ENCODE results near the gene DLX3.

Gene DLX3

DNA sequence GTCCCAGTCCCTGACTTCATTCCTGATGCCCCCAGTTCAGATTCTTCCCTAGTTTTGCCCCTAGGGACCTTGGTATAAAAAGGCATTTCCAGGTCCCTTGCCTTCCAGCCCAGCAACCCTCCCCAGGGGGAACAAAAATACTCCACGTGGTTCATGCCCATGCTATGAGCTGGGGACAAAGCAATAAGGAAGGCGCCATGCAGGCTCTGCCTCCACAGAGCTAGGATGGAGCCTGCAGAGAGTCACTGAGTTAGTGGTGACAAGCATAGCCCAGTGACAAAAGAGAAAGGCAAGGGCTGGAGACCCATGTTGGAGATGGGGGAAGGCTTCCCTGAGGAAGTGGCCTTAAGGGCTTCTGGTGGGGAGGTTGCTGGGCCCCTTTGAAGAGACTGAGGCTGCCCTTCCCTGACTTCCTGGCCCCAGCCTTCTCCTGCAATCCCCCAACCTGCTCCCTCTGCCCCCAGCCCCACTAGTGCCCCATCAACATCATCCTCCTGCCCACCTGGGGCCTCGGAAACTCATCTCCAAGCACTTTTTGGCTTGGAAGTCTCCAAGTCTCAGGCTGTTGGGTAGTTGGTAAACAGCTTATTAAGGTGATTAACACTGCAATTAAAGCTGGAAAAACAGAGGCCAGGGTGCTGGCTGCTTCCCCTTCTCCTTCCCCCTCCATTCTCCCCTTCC lies 9.6 kb downstream of the DLX3 start:
- H3K4me3 ChIP-seq (ENCODE audit: insufficient read depth, low read depth, low read length, poor library complexity, severe bottlenecking), result no peak overlapping the region
- no peaks in the 10 kb centered on the region for H3K36me3 ChIP-seq (ENCODE audit: control insufficient read depth, insufficient read depth, low read length)
- H3K4me1 ChIP-seq (ENCODE audit: control insufficient read depth, insufficient read depth, low read length, poor library complexity, severe bottlenecking), result no peaks in the 10 kb centered on the region
- DNase-seq, result no peak
- H3K27me3 ChIP-seq (replicated peaks; ENCODE audit: control insufficient read depth, insufficient read depth, low read length, poor library complexity, severe bottlenecking), result peaks cover 16% of the 10 kb centered on the region
- H3K27ac ChIP-seq (ENCODE audit: insufficient read depth, low read length, poor library complexity, severe bottlenecking), result no peak overlapping the region
- H3K9me3 ChIP-seq (ENCODE audit: control insufficient read depth, low read length), result no peaks in the 10 kb centered on the region

DNA sequence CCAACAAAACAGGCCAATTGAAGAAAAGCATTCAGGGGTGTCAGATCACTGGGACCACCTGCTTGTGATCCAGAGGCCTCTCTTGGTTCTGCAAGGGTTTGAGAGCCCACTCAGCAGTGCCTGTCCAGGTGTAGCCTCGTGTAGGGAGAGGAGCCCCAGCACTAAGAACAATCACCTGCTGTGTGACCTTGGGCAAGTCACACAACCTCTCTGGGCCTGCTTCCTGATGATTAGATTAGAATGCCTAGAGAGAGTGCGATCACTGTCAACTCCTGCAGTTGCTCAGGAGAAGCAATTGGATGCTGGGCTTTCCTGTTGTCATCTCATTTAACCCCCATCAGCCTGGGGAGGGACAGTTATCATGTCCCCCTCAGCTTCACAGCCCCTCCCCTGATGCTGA lies 10.2 kb downstream of the DLX3 start:
- H3K27me3 ChIP-seq (replicated peaks; ENCODE audit: control insufficient read depth, insufficient read depth, low read length, poor library complexity, severe bottlenecking), result peaks cover 16% of the 10 kb centered on the region
- no peak overlapping the region for H3K27ac ChIP-seq (ENCODE audit: insufficient read depth, low read length, poor library complexity, severe bottlenecking)
- no peak for DNase-seq
- H3K4me1 ChIP-seq (ENCODE audit: control insufficient read depth, insufficient read depth, low read length, poor library complexity, severe bottlenecking), result no peaks in the 10 kb centered on the region
- H3K4me3 ChIP-seq (ENCODE audit: insufficient read depth, low read depth, low read length, poor library complexity, severe bottlenecking), result no peak overlapping the region
- H3K9me3 ChIP-seq (ENCODE audit: control insufficient read depth, low read length), result no peaks in the 10 kb centered on the region
- no peaks in the 10 kb centered on the region for H3K36me3 ChIP-seq (ENCODE audit: control insufficient read depth, insufficient read depth, low read length)

DNA sequence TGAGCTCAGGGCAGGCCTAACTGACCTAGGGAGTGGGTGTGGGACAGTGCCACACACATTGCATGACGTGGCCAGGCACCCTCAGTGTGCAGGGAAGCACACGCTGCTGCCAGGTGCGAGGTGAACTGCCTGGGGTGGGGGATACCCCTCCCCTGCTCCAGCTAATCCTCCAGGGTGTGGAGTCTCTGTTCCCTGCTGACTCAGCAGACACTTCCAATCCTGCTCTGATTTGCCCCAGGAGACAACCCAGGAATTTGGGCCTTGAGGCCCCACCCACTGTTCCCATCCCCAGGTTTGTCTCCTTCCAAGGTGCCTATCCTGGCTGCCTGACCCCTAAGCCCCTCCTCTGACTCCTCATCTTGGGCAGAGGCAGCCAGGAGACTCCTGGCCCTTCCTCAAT lies 10.7 kb downstream of the DLX3 start:
- H3K4me3 ChIP-seq (ENCODE audit: insufficient read depth, low read depth, low read length, poor library complexity, severe bottlenecking), result no peak overlapping the region
- no peaks in the 10 kb centered on the region for H3K9me3 ChIP-seq (ENCODE audit: control insufficient read depth, low read length)
- H3K27me3 ChIP-seq (replicated peaks; ENCODE audit: control insufficient read depth, insufficient read depth, low read length, poor library complexity, severe bottlenecking), result peaks cover 16% of the 10 kb centered on the region
- no peaks in the 10 kb centered on the region for H3K36me3 ChIP-seq (ENCODE audit: control insufficient read depth, insufficient read depth, low read length)
- no peak for DNase-seq
- no peak overlapping the region for H3K27ac ChIP-seq (ENCODE audit: insufficient read depth, low read length, poor library complexity, severe bottlenecking)
- no peaks in the 10 kb centered on the region for H3K4me1 ChIP-seq (ENCODE audit: control insufficient read depth, insufficient read depth, low read length, poor library complexity, severe bottlenecking)

DNA sequence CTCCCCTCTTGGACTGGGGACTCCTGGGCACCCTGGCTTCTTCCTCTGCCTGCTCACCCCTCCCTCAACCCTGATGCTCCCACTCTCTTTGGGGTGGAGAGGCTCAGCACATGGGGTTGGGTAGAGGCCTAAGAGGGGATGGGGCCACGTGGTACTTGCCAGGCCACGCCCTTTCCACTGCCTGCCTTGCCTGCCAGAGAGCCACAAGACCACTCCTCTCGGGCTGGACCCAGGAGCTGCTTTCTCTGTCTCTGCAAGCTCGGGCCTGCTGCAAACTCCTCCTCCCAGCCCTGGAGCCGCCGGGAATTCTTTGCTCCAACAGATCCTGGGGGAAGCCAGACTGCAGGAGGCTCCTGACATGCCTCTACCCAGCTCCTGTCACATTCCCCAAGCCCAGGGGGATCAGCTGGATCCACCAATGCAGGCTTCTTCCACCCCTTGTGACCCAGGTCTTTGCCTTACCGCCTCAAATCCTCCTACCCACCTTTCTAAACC lies 14.3 kb downstream of the DLX3 start:
- Histone ChIP-seq H3K4me1 (ENCODE audit: control insufficient read depth, insufficient read depth, low read length, poor library complexity, severe bottlenecking) (no peaks in the 10 kb centered on the region), H3K27me3 (replicated peaks; ENCODE audit: control insufficient read depth, insufficient read depth, low read length, poor library complexity, severe bottlenecking) (no peaks in the 10 kb centered on the region), H3K4me3 (ENCODE audit: insufficient read depth, low read depth, low read length, poor library complexity, severe bottlenecking) (no peak overlapping the region), H3K36me3 (ENCODE audit: control insufficient read depth, insufficient read depth, low read length) (no peaks in the 10 kb centered on the region), H3K9me3 (ENCODE audit: control insufficient read depth, low read length) (no peaks in the 10 kb centered on the region), H3K27ac (ENCODE audit: insufficient read depth, low read length, poor library complexity, severe bottlenecking) (no peak overlapping the region)
- no peak for DNase-seq

DNA sequence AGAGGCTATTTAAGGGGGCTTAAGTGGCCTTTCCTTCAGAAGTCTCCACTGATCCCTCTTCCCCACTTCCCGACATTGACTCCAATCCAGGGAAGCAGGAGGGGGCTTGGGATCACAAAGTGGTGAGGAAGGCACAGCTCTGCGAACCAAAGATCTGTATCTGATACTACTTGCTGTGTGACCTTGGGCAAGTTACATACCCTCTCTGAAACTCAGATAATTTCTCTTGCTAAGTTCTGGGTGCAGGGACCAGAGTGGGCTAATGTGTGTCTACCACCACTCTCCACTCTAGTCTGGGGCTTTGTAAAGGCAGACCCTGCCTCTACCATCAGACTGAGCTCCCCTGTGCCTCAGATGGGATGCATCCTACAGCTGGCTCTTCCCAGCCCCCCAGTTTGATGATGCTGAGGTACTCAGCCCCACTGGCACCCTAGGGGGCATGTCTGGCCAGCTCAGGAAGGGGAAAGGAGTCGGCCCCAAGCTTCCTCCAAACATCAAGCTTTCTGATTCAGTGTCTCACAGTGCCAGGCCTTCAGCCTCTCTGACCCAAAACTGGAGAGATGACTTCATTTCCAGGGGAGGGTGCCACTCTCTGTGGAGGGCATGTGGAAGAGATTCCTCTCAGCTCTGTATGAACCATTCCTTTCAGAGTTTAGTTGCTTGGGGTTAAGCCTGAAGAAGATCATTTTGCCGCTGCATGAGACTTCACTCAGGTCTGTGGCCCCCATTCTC lies 15.1 kb downstream of the DLX3 start:
- H3K4me3 ChIP-seq (ENCODE audit: insufficient read depth, low read depth, low read length, poor library complexity, severe bottlenecking), result no peak overlapping the region
- H3K27me3 ChIP-seq (replicated peaks; ENCODE audit: control insufficient read depth, insufficient read depth, low read length, poor library complexity, severe bottlenecking), result peaks cover 6% of the 10 kb centered on the region
- DNase-seq, result no peak
- no peaks in the 10 kb centered on the region for H3K36me3 ChIP-seq (ENCODE audit: control insufficient read depth, insufficient read depth, low read length)
- H3K4me1 ChIP-seq (ENCODE audit: control insufficient read depth, insufficient read depth, low read length, poor library complexity, severe bottlenecking), result no peaks in the 10 kb centered on the region
- H3K9me3 ChIP-seq (ENCODE audit: control insufficient read depth, low read length), result no peaks in the 10 kb centered on the region
- no peak overlapping the region for H3K27ac ChIP-seq (ENCODE audit: insufficient read depth, low read length, poor library complexity, severe bottlenecking)

DNA sequence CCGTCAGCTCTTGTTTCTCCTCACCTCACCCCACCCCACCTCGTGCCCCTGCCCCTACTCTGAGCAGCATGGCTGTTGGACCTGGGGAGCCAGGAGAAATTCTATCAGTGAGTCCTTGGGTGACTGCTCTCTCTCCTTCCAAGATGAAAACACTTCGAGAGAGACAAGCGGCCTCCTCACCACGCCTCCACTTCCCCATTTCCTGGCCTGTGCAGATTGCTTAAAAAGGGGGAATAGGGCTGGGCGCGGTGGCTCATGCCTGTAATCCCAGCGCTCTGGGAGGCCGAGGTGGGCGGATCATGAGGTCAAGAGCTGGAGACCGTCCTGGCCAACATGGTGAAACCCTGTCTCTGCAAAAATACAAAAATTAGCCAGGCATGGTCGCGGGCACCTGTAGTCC lies 16.5 kb downstream of the DLX3 start:
- Histone ChIP-seq H3K9me3 (ENCODE audit: control insufficient read depth, low read length) (no peaks in the 10 kb centered on the region), H3K27ac (ENCODE audit: insufficient read depth, low read length, poor library complexity, severe bottlenecking) (no peak overlapping the region), H3K27me3 (replicated peaks; ENCODE audit: control insufficient read depth, insufficient read depth, low read length, poor library complexity, severe bottlenecking) (peaks cover 17% of the 10 kb centered on the region), H3K4me1 (ENCODE audit: control insufficient read depth, insufficient read depth, low read length, poor library complexity, severe bottlenecking) (no peaks in the 10 kb centered on the region), H3K4me3 (ENCODE audit: insufficient read depth, low read depth, low read length, poor library complexity, severe bottlenecking) (no peak overlapping the region), H3K36me3 (ENCODE audit: control insufficient read depth, insufficient read depth, low read length) (no peaks in the 10 kb centered on the region)
- no peak for DNase-seq

DNA sequence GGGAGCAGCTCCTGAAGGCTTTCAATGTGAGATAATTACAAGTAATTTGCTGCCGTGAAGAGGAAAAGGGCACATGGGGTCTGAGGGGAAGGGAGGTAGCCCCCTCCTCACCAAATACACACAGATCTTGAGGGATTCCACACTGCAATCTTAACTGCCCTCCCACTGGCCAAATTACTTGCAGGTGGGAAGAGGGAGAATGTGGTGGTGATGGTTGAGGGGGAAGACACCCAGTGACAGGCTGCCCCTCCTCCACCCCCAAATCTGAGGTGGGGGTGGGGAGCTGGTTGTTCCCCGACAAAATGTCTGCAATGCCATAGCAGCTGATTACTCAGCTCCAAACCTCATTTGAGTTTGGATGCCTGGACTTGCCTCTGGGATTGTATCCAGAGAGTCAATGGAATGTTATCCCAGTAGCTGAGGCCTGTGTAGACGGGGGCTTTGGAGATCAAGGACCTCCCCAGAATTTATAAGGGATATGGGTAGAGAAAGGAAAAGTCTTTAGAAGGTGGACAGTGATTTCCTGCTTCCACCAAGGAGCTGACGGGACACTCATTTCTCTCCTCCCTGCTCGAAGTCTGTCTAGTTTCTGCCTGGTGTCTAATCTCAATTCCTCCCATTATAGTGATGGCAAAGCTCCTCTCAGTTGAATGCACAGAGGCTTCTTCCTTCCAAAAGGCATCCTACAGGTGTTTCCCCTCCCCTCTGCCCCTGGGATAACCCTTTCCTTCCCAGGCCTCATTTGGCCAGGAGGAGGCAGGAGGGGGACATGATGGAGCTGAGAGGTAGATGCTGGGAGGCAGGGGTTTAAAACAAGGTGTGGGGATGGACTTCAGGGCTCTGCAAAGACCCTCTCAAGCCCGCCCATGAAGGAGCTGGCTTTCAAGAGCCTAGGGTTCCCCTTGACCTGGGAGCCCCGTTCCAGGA lies 17.3 kb downstream of the DLX3 start:
- no peak for DNase-seq
- Histone ChIP-seq H3K4me3 (ENCODE audit: insufficient read depth, low read depth, low read length, poor library complexity, severe bottlenecking) (no peak overlapping the region), H3K4me1 (ENCODE audit: control insufficient read depth, insufficient read depth, low read length, poor library complexity, severe bottlenecking) (peaks cover 2% of the 10 kb centered on the region), H3K36me3 (ENCODE audit: control insufficient read depth, insufficient read depth, low read length) (no peaks in the 10 kb centered on the region), H3K27me3 (replicated peaks; ENCODE audit: control insufficient read depth, insufficient read depth, low read length, poor library complexity, severe bottlenecking) (peaks cover 22% of the 10 kb centered on the region), H3K27ac (ENCODE audit: insufficient read depth, low read length, poor library complexity, severe bottlenecking) (no peak overlapping the region), H3K9me3 (ENCODE audit: control insufficient read depth, low read length) (no peaks in the 10 kb centered on the region)

DNA sequence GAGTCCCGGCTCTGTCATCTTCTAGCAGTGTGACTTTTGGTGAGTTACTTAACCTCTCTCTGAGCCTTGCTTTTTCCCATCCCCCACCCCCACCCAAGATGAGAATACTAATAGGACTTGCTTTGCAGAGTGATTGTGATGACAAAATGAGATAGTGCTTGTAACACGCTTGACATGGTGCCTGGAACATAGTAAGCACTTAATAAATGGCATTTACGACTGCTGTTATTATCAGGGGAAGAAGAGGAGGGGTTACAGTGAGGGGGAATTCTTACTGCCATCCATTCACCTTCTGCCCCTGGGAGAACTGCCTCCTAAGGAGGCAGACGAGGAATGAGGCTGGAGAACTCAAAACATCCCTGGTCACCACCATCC lies 18.2 kb downstream of the DLX3 start:
- H3K36me3 ChIP-seq (ENCODE audit: control insufficient read depth, insufficient read depth, low read length), result no peaks in the 10 kb centered on the region
- H3K27me3 ChIP-seq (replicated peaks; ENCODE audit: control insufficient read depth, insufficient read depth, low read length, poor library complexity, severe bottlenecking), result peaks cover 31% of the 10 kb centered on the region
- H3K27ac ChIP-seq (ENCODE audit: insufficient read depth, low read length, poor library complexity, severe bottlenecking), result no peak overlapping the region
- H3K9me3 ChIP-seq (ENCODE audit: control insufficient read depth, low read length), result no peaks in the 10 kb centered on the region
- no peak overlapping the region for H3K4me3 ChIP-seq (ENCODE audit: insufficient read depth, low read depth, low read length, poor library complexity, severe bottlenecking)
- DNase-seq, result no peak
- H3K4me1 ChIP-seq (ENCODE audit: control insufficient read depth, insufficient read depth, low read length, poor library complexity, severe bottlenecking), result peaks cover 11% of the 10 kb centered on the region

DNA sequence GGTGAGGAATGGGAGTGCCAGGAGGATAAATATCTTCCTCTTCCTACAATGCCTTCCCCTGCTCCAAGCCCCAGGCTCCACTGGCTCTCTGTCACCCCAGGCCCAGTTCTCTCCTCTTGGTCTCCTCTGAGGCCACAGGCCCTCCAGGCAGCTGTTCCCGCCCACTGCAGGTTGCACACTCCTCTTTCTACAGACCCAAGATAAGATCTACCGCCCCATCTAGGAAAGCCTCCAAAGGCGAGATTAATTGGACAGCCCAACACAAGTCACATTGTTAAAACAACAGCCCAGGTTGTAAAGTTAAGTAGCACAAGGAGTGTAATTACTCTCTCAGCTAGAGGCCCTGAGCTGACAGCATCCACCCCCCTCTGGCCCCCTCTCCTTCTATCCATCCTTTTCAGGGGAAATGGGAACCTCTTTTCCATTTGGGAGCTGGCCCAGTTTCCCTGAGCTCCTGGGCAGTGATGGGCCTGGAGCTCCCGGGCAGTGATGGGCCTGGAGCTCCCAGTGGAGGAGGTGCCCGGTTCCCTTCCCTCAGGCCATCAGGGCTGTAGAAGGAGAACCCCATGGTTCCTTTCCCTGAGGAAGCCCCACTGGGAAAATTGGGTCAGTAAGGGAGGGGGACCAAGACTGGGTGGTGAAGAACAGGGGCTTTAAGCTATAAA lies 18.7 kb downstream of the DLX3 start:
- Histone ChIP-seq H3K27me3 (replicated peaks; ENCODE audit: control insufficient read depth, insufficient read depth, low read length, poor library complexity, severe bottlenecking) (peaks cover 36% of the 10 kb centered on the region), H3K4me1 (ENCODE audit: control insufficient read depth, insufficient read depth, low read length, poor library complexity, severe bottlenecking) (peaks cover 15% of the 10 kb centered on the region), H3K4me3 (ENCODE audit: insufficient read depth, low read depth, low read length, poor library complexity, severe bottlenecking) (no peak overlapping the region), H3K9me3 (ENCODE audit: control insufficient read depth, low read length) (no peaks in the 10 kb centered on the region), H3K36me3 (ENCODE audit: control insufficient read depth, insufficient read depth, low read length) (no peaks in the 10 kb centered on the region), H3K27ac (ENCODE audit: insufficient read depth, low read length, poor library complexity, severe bottlenecking) (no peak overlapping the region)
- DNase-seq, result no peak

Data from effector memory CD4-positive, alpha-beta T cell (primary cell).